ENCODE measurements around the gene CALD1.

- TF ChIP-seq EZH2 (IDR thresholded peaks at IDR 0.05; ENCODE audit: borderline replicate concordance, low read depth, low read length, poor library complexity, severe bottlenecking) (no peak), CTCF (conservative IDR thresholded peaks at IDR 0.05; ENCODE audit: low read depth, low read length) (no peak)
These were observed 20.5 kb upstream of the CALD1 start for GRCh38 chr7:134758981-134759380.
